ENCODE measurements around the gene CGN.
"Not testable (repeated sequence)": the region's sequence is repeated elsewhere in the genome, so short reads cannot be mapped to it uniquely, and the experiment has no call there.

The CGN gene

GRCh38 chr1:151512801-151513625 is 1.8 kb downstream of the CGN start:
- H3K36me3 ChIP-seq (ENCODE audit: control insufficient read depth in 1 of 2, insufficient read depth in 2 of 2, low read length in 2 of 2) = no peaks in the 10 kb centered on the region
- no peaks in the 10 kb centered on the region for H3K9me3 ChIP-seq (ENCODE audit: control insufficient read depth in 1 of 2, low read length in 2 of 2)
- H3K27ac ChIP-seq (ENCODE audit: low read length) = peak overlapping the region; percentile 92
- no peaks in the 10 kb centered on the region for H3K27me3 ChIP-seq (ENCODE audit: low read depth, low read length)
- peaks cover 11 to 17% of the 10 kb centered on the region in 2 donors for H3K4me1 ChIP-seq (ENCODE audit: control insufficient read depth in 1 of 2, insufficient read depth in 2 of 2, low read length in 2 of 2)
- peak overlapping the region in 1 of 2 donors; percentile 67 for H3K4me3 ChIP-seq (ENCODE audit: low read depth in 1 of 2, low read length in 2 of 2)

- Histone ChIP-seq H3K9me3 (ENCODE audit: control insufficient read depth in 1 of 2, low read length in 2 of 2) (no peaks in the 10 kb centered on the region), H3K27ac (ENCODE audit: low read length) (peak overlapping the region; percentile 92), H3K4me3 (ENCODE audit: low read depth in 1 of 2, low read length in 2 of 2) (peak overlapping the region in 1 of 2 donors; percentile 4), H3K4me1 (ENCODE audit: control insufficient read depth in 1 of 2, insufficient read depth in 2 of 2, low read length in 2 of 2) (peaks cover 11 to 17% of the 10 kb centered on the region in 2 donors), H3K27me3 (ENCODE audit: low read depth, low read length) (no peaks in the 10 kb centered on the region), H3K36me3 (ENCODE audit: control insufficient read depth in 1 of 2, insufficient read depth in 2 of 2, low read length in 2 of 2) (no peaks in the 10 kb centered on the region)
These were observed 2.5 kb downstream of the CGN start for GRCh38 chr1:151513626-151514121.

- Histone ChIP-seq H3K4me1 (ENCODE audit: control insufficient read depth in 1 of 2, insufficient read depth in 2 of 2, low read length in 2 of 2) (peaks cover 11 to 17% of the 10 kb centered on the region in 2 donors), H3K27ac (ENCODE audit: low read length) (peak overlapping the region; percentile 92), H3K27me3 (ENCODE audit: low read depth, low read length) (no peaks in the 10 kb centered on the region), H3K9me3 (ENCODE audit: control insufficient read depth in 1 of 2, low read length in 2 of 2) (no peaks in the 10 kb centered on the region), H3K4me3 (ENCODE audit: low read depth in 1 of 2, low read length in 2 of 2) (no peak overlapping the region), H3K36me3 (ENCODE audit: control insufficient read depth in 1 of 2, insufficient read depth in 2 of 2, low read length in 2 of 2) (no peaks in the 10 kb centered on the region)
These were observed 3.2 kb downstream of the CGN start for GRCh38 chr1:151514366-151514765.

GRCh38 chr1:151515265-151515664 is 4.1 kb downstream of the CGN start:
- Histone ChIP-seq H3K36me3 (ENCODE audit: control insufficient read depth in 1 of 2, insufficient read depth in 2 of 2, low read length in 2 of 2) (no peaks in the 10 kb centered on the region), H3K27me3 (ENCODE audit: low read depth, low read length) (no peaks in the 10 kb centered on the region), H3K4me3 (ENCODE audit: low read depth in 1 of 2, low read length in 2 of 2) (no peak overlapping the region), H3K27ac (ENCODE audit: low read length) (no peak overlapping the region), H3K9me3 (ENCODE audit: control insufficient read depth in 1 of 2, low read length in 2 of 2) (no peaks in the 10 kb centered on the region), H3K4me1 (ENCODE audit: control insufficient read depth in 1 of 2, insufficient read depth in 2 of 2, low read length in 2 of 2) (peaks cover 9 to 15% of the 10 kb centered on the region in 2 donors)

GRCh38 chr1:151516031-151516511 is 4.9 kb downstream of the CGN start:
- H3K27ac ChIP-seq (ENCODE audit: low read length) = no peak overlapping the region
- no peak overlapping the region for H3K4me3 ChIP-seq (ENCODE audit: low read depth in 1 of 2, low read length in 2 of 2)
- H3K4me1 ChIP-seq (ENCODE audit: control insufficient read depth in 1 of 2, insufficient read depth in 2 of 2, low read length in 2 of 2) = peaks cover 6 to 11% of the 10 kb centered on the region in 2 donors
- H3K36me3 ChIP-seq (ENCODE audit: control insufficient read depth in 1 of 2, insufficient read depth in 2 of 2, low read length in 2 of 2) = no peaks in the 10 kb centered on the region
- H3K27me3 ChIP-seq (ENCODE audit: low read depth, low read length) = no peaks in the 10 kb centered on the region
- no peaks in the 10 kb centered on the region for H3K9me3 ChIP-seq (ENCODE audit: control insufficient read depth in 1 of 2, low read length in 2 of 2)

- H3K27me3 ChIP-seq (ENCODE audit: low read depth, low read length) = no peaks in the 10 kb centered on the region
- H3K4me3 ChIP-seq (ENCODE audit: low read depth in 1 of 2, low read length in 2 of 2) = no peak overlapping the region
- H3K4me1 ChIP-seq (ENCODE audit: control insufficient read depth in 1 of 2, insufficient read depth in 2 of 2, low read length in 2 of 2) = no peaks in the 10 kb centered on the region
- H3K9me3 ChIP-seq (ENCODE audit: control insufficient read depth in 1 of 2, low read length in 2 of 2) = no peaks in the 10 kb centered on the region
- no peaks in the 10 kb centered on the region for H3K36me3 ChIP-seq (ENCODE audit: control insufficient read depth in 1 of 2, insufficient read depth in 2 of 2, low read length in 2 of 2)
- no peak overlapping the region for H3K27ac ChIP-seq (ENCODE audit: low read length)
These were observed 7.2 kb downstream of the CGN start for GRCh38 chr1:151518431-151518830.

- Histone ChIP-seq H3K36me3 (ENCODE audit: control insufficient read depth in 1 of 2, insufficient read depth in 2 of 2, low read length in 2 of 2) (no peaks in the 10 kb centered on the region), H3K4me1 (ENCODE audit: control insufficient read depth in 1 of 2, insufficient read depth in 2 of 2, low read length in 2 of 2) (no peaks in the 10 kb centered on the region), H3K9me3 (ENCODE audit: control insufficient read depth in 1 of 2, low read length in 2 of 2) (no peaks in the 10 kb centered on the region), H3K4me3 (ENCODE audit: low read depth in 1 of 2, low read length in 2 of 2) (no peak overlapping the region), H3K27me3 (ENCODE audit: low read depth, low read length) (no peaks in the 10 kb centered on the region), H3K27ac (ENCODE audit: low read length) (no peak overlapping the region)
These were observed 7.7 kb downstream of the CGN start for GRCh38 chr1:151518936-151519335.

- Histone ChIP-seq H3K36me3 (ENCODE audit: control insufficient read depth in 1 of 2, insufficient read depth in 2 of 2, low read length in 2 of 2) (peaks cover 0 to 2% of the 10 kb centered on the region in 2 donors), H3K27me3 (ENCODE audit: low read depth, low read length) (no peaks in the 10 kb centered on the region), H3K4me1 (ENCODE audit: control insufficient read depth in 1 of 2, insufficient read depth in 2 of 2, low read length in 2 of 2) (no peaks in the 10 kb centered on the region), H3K27ac (ENCODE audit: low read length) (no peak overlapping the region), H3K9me3 (ENCODE audit: control insufficient read depth in 1 of 2, low read length in 2 of 2) (no peaks in the 10 kb centered on the region), H3K4me3 (ENCODE audit: low read depth in 1 of 2, low read length in 2 of 2) (no peak overlapping the region)
These were observed 8.5 kb downstream of the CGN start for GRCh38 chr1:151519667-151520066.

- H3K27ac ChIP-seq (ENCODE audit: low read length) = no peak overlapping the region
- H3K9me3 ChIP-seq (ENCODE audit: control insufficient read depth in 1 of 2, low read length in 2 of 2) = no peaks in the 10 kb centered on the region
- H3K36me3 ChIP-seq (ENCODE audit: control insufficient read depth in 1 of 2, insufficient read depth in 2 of 2, low read length in 2 of 2) = peaks cover 0 to 5% of the 10 kb centered on the region in 2 donors
- no peaks in the 10 kb centered on the region for H3K27me3 ChIP-seq (ENCODE audit: low read depth, low read length)
- H3K4me3 ChIP-seq (ENCODE audit: low read depth in 1 of 2, low read length in 2 of 2) = no peak overlapping the region
- no peaks in the 10 kb centered on the region for H3K4me1 ChIP-seq (ENCODE audit: control insufficient read depth in 1 of 2, insufficient read depth in 2 of 2, low read length in 2 of 2)
These were observed 9.2 kb downstream of the CGN start for GRCh38 chr1:151520359-151520758.

GRCh38 chr1:151522427-151522826 is 11.2 kb downstream of the CGN start:
- not testable (repeated sequence) for H3K9me3 ChIP-seq (ENCODE audit: control insufficient read depth in 1 of 2, low read length in 2 of 2); H3K4me3 ChIP-seq (ENCODE audit: low read depth in 1 of 2, low read length in 2 of 2); H3K36me3 ChIP-seq (ENCODE audit: control insufficient read depth in 1 of 2, insufficient read depth in 2 of 2, low read length in 2 of 2); H3K4me1 ChIP-seq (ENCODE audit: control insufficient read depth in 1 of 2, insufficient read depth in 2 of 2, low read length in 2 of 2); H3K27me3 ChIP-seq (ENCODE audit: low read depth, low read length); H3K27ac ChIP-seq (ENCODE audit: low read length)

GRCh38 chr1:151523326-151523725 is 12.1 kb downstream of the CGN start:
- Histone ChIP-seq H3K4me1 (ENCODE audit: control insufficient read depth in 1 of 2, insufficient read depth in 2 of 2, low read length in 2 of 2) (no peaks in the 10 kb centered on the region), H3K9me3 (ENCODE audit: control insufficient read depth in 1 of 2, low read length in 2 of 2) (no peaks in the 10 kb centered on the region), H3K27ac (ENCODE audit: low read length) (no peak overlapping the region), H3K4me3 (ENCODE audit: low read depth in 1 of 2, low read length in 2 of 2) (no peak overlapping the region), H3K36me3 (ENCODE audit: control insufficient read depth in 1 of 2, insufficient read depth in 2 of 2, low read length in 2 of 2) (peaks cover 0 to 5% of the 10 kb centered on the region in 2 donors), H3K27me3 (ENCODE audit: low read depth, low read length) (no peaks in the 10 kb centered on the region)

Data from muscle layer of duodenum (tissue), 2 donors.